HK-2 (cell line): Measurements from ENCODE around the gene CACNG1.
"Not testable (repeated sequence)": the region's sequence is repeated elsewhere in the genome, so short reads cannot be mapped to it uniquely, and the experiment has no call there.

Experiments
- DNase-seq: peaks from one replicate; pipeline ENCODE4 v3.0.0-alpha.2; 2018; ENCODE audit not compliant: unreplicated experiment

CACNG1 gene

GRCh38 chr17:67025216-67025792 lies 19.1 kb upstream of the CACNG1 start:
- DNase-seq: no peak

- no peak for DNase-seq
These were observed 18.0 kb upstream of the CACNG1 start for GRCh38 chr17:67026341-67026740.

- no peak for DNase-seq
These were observed 17.2 kb upstream of the CACNG1 start for GRCh38 chr17:67027031-67027628.

GRCh38 chr17:67030641-67031040 lies 13.7 kb upstream of the CACNG1 start:
- DNase-seq: no peak

GRCh38 chr17:67032382-67032781 lies 12.0 kb upstream of the CACNG1 start:
- DNase-seq: no peak

GRCh38 chr17:67032985-67033384 lies 11.4 kb upstream of the CACNG1 start:
- no peak for DNase-seq

- no peak for DNase-seq
These were observed 10.7 kb upstream of the CACNG1 start for GRCh38 chr17:67033613-67034012.

GRCh38 chr17:67035131-67036083 lies 8.9 kb upstream of the CACNG1 start:
- no peak for DNase-seq

GRCh38 chr17:67038861-67039365 lies 5.4 kb upstream of the CACNG1 start:
- no peak for DNase-seq

GRCh38 chr17:67040652-67041051 lies 3.7 kb upstream of the CACNG1 start:
- DNase-seq: no peak

GRCh38 chr17:67041119-67041518 lies 3.2 kb upstream of the CACNG1 start:
- not testable (repeated sequence) for DNase-seq

- no peak for DNase-seq
These were observed 2.8 kb upstream of the CACNG1 start for GRCh38 chr17:67041531-67041930.

GRCh38 chr17:67041941-67042899 lies 2.1 kb upstream of the CACNG1 start:
- DNase-seq: no peak

GRCh38 chr17:67043283-67043682 lies 1.1 kb upstream of the CACNG1 start:
- no peak for DNase-seq

- DNase-seq: no peak
These were observed 586 bp downstream of the CACNG1 start for GRCh38 chr17:67044940-67045339.

GRCh38 chr17:67046398-67046797 lies 2.0 kb downstream of the CACNG1 start:
- DNase-seq: no peak

GRCh38 chr17:67047382-67047781 lies 3.0 kb downstream of the CACNG1 start:
- no peak for DNase-seq

GRCh38 chr17:67049025-67049739 lies 4.8 kb downstream of the CACNG1 start:
- DNase-seq: no peak

- DNase-seq: no peak
These were observed 5.7 kb downstream of the CACNG1 start for GRCh38 chr17:67050066-67050465.

GRCh38 chr17:67050471-67051154 lies 6.3 kb downstream of the CACNG1 start:
- no peak for DNase-seq
